Neural progenitor cell (in vitro differentiated cells): ENCODE data around the gene DCP2. TPM values are rescaled to one million over a fixed set of nuclear protein-coding genes. Genes with fewer than 3 reads are reported as not detected.

Source experiments
- DNase-seq: peaks from one replicate; pipeline ENCODE4 v3.0.0-alpha.2; 2016; ENCODE audit warnings: low spot score
- H2AFZ ChIP-seq: fragments of 200-600 bp; sonication (generic); replicated peaks from 2 replicates; pipeline ENCODE4 v1.6.1; 2016; ENCODE audit warnings: antibody characterized with exemption
- H3F3A ChIP-seq: fragments of 200-600 bp; sonication (generic); 2 replicates; pipeline ENCODE4 v1.6.1; 2016; ENCODE audit warnings: antibody characterized with exemption, low read depth
- H3K27ac ChIP-seq: fragments of 200-600 bp; sonication (generic); 2 replicates; pipeline ENCODE4 v1.5.1; 2016; ENCODE audit warnings: mild to moderate bottlenecking
- H3K27me3 ChIP-seq: fragments of 200-600 bp; sonication (generic); 2 replicates; pipeline ENCODE4 v1.6.1; 2016; ENCODE audit warnings: mild to moderate bottlenecking, moderate library complexity
- H3K36me3 ChIP-seq: fragments of 200-600 bp; sonication (generic); 2 replicates; pipeline ENCODE4 v1.5.1; 2016
- H3K4me1 ChIP-seq: fragments of 200-600 bp; sonication (generic); 2 replicates; pipeline ENCODE4 v1.6.1; 2016; ENCODE audit warnings: mixed run types
- H3K4me2 ChIP-seq: fragments of 200-600 bp; sonication (generic); 2 replicates; pipeline ENCODE4 v1.6.1; 2016
- H3K4me3 ChIP-seq: fragments of 200-600 bp; sonication (generic); 2 replicates; pipeline ENCODE4 v1.5.1; 2016
- H3K79me2 ChIP-seq: fragments of 200-600 bp; sonication (generic); 2 replicates; pipeline ENCODE4 v1.6.1; 2016; ENCODE audit warnings: low read depth
- H3K9ac ChIP-seq: fragments of 200-600 bp; sonication (generic); 2 replicates; pipeline ENCODE4 v1.6.1; 2016
- H3K9me3 ChIP-seq: fragments of 200-600 bp; sonication (generic); 2 replicates; pipeline ENCODE4 v1.5.1; 2016; ENCODE audit warnings: low read depth
- H4K20me1 ChIP-seq: fragments of 200-600 bp; sonication (generic); 2 replicates; pipeline ENCODE4 v1.6.1; 2016; ENCODE audit warnings: low read depth
- H3K27ac Mint-ChIP-seq: 3 replicates; pipeline ENCODE4 v1.8.0; 2021; ENCODE audit warnings: mixed read lengths
- H3K27me3 Mint-ChIP-seq: 2 replicates; pipeline ENCODE4 v1.8.0; 2022; ENCODE audit warnings: low read depth, mild to moderate bottlenecking, inconsistent platforms, moderate library complexity, mixed read lengths; ENCODE audit not compliant: insufficient read depth
- H3K36me3 Mint-ChIP-seq: 3 replicates; pipeline ENCODE4 v1.8.0; 2021; ENCODE audit warnings: mixed read lengths
- H3K4me1 Mint-ChIP-seq: 3 replicates; pipeline ENCODE4 v1.8.0; 2021; ENCODE audit warnings: mixed read lengths
- H3K4me3 Mint-ChIP-seq: 3 replicates; pipeline ENCODE4 v1.8.0; 2021; ENCODE audit warnings: mild to moderate bottlenecking, moderate library complexity, mixed read lengths
- H3K9me3 Mint-ChIP-seq: 3 replicates; pipeline ENCODE4 v1.8.0; 2020; ENCODE audit warnings: mixed read lengths
- CTCF ChIP-seq: fragments of 200-600 bp; sonication (generic); IDR thresholded peaks from 2 replicates; pipeline ENCODE4 v1.5.1; 2017; ENCODE audit warnings: antibody characterized with exemption, mild to moderate bottlenecking
- EZH2 ChIP-seq: fragments of 200-600 bp; sonication (generic); IDR thresholded peaks from 2 replicates; pipeline ENCODE4 v1.6.1; 2017; ENCODE audit warnings: antibody characterized with exemption, mild to moderate bottlenecking, moderate library complexity
- EZH2phosphoT487 ChIP-seq: fragments of 200-600 bp; sonication (generic); IDR thresholded peaks from 2 replicates; pipeline ENCODE4 v1.6.1; 2017; ENCODE audit warnings: antibody characterized with exemption
- total RNA-seq: library from RNA; depleted of rRNA; stranded (reverse); fragments of >200 nt; gene quantifications from 2 replicates; pipeline ENCODE4 v1.2.3, GENCODE V29; 2015; ENCODE audit warnings: low replicate concordance

The DCP2 gene
- total RNA-seq, 1 donor from 2014 or later = 174 TPM

- H3K27ac Mint-ChIP-seq = no peak overlapping the region
These were observed 55.0 kb downstream of the DCP2 start for GRCh38 chr5:113031557-113031956.

GRCh38 chr5:113034182-113034773 is 57.7 kb downstream of the DCP2 start:
- Histone ChIP-seq H3K27ac (no peak overlapping the region), H3K4me2 (no peak overlapping the region), H4K20me1 (no peaks in the 10 kb centered on the region), H3K27me3 (no peaks in the 10 kb centered on the region), H3K4me3 (no peak overlapping the region), H3K4me1 (peaks cover 21% of the 10 kb centered on the region), H3F3A (peaks cover 9% of the 10 kb centered on the region), H2AFZ (no peak overlapping the region), H3K79me2 (no peaks in the 10 kb centered on the region), H3K9ac (no peak overlapping the region), H3K36me3 (no peaks in the 10 kb centered on the region), H3K9me3 (no peaks in the 10 kb centered on the region)
- DNase-seq = peak; percentile 61
- Mint-ChIP-seq H3K4me3 (no peak overlapping the region), H3K4me1 (peaks cover 21% of the 10 kb centered on the region), H3K27ac (peak overlapping the region; percentile 54), H3K27me3 (peaks cover 6% of the 10 kb centered on the region), H3K9me3 (no peaks in the 10 kb centered on the region), H3K36me3 (peaks cover 14% of the 10 kb centered on the region)
- TF ChIP-seq CTCF (no peak), EZH2phosphoT487 (no peak), EZH2 (no peak)

More at GRCh38 chr5:113031557-113031956, 55.0 kb downstream of the DCP2 start:
- Histone ChIP-seq H4K20me1 (no peaks in the 10 kb centered on the region), H3K36me3 (no peaks in the 10 kb centered on the region), H3K79me2 (no peaks in the 10 kb centered on the region), H3K9me3 (no peaks in the 10 kb centered on the region), H3K9ac (no peak overlapping the region), H3K27me3 (no peaks in the 10 kb centered on the region), H3F3A (peaks cover 9% of the 10 kb centered on the region), H3K4me3 (no peak overlapping the region), H3K4me1 (peaks cover 21% of the 10 kb centered on the region), H3K27ac (no peak overlapping the region), H3K4me2 (no peak overlapping the region), H2AFZ (no peak overlapping the region)
- no peak overlapping the region for H3K4me3 Mint-ChIP-seq
- no peak for DNase-seq
- H3K27me3 Mint-ChIP-seq = peaks cover 5% of the 10 kb centered on the region
- H3K4me1 Mint-ChIP-seq = peaks cover 22% of the 10 kb centered on the region
- no peaks in the 10 kb centered on the region for H3K9me3 Mint-ChIP-seq
- peaks cover 32% of the 10 kb centered on the region for H3K36me3 Mint-ChIP-seq
- TF ChIP-seq EZH2 = no peak
- no peak for TF ChIP-seq CTCF

GRCh38 chr5:113035096-113035495 is 58.5 kb downstream of the DCP2 start:
- no peak overlapping the region for H3K4me3 Mint-ChIP-seq
- peaks cover 21% of the 10 kb centered on the region for H3K4me1 Mint-ChIP-seq
- H3K9me3 Mint-ChIP-seq = no peaks in the 10 kb centered on the region
- Histone ChIP-seq H3K36me3 (no peaks in the 10 kb centered on the region), H4K20me1 (no peaks in the 10 kb centered on the region), H3K27me3 (no peaks in the 10 kb centered on the region), H3K9me3 (no peaks in the 10 kb centered on the region), H3K4me2 (no peak overlapping the region), H3K27ac (no peak overlapping the region), H2AFZ (no peak overlapping the region), H3K4me1 (peaks cover 21% of the 10 kb centered on the region), H3K4me3 (no peak overlapping the region), H3F3A (peaks cover 9% of the 10 kb centered on the region), H3K79me2 (no peaks in the 10 kb centered on the region), H3K9ac (no peak overlapping the region)
- TF ChIP-seq CTCF = no peak
- TF ChIP-seq EZH2phosphoT487 = no peak
- TF ChIP-seq EZH2 = no peak
- peaks cover 6% of the 10 kb centered on the region for H3K36me3 Mint-ChIP-seq
- no peak for DNase-seq
- peaks cover 6% of the 10 kb centered on the region for H3K27me3 Mint-ChIP-seq
- peak overlapping the region; percentile 22 for H3K27ac Mint-ChIP-seq
